HepG2 (cell line): Measurements from ENCODE around the gene NPDC1. TPM values are rescaled to one million over a fixed set of nuclear protein-coding genes. Genes with fewer than 3 reads are reported as not detected.

Experiments used
- ATAC-seq: fragments of 200-7000 bp; cut with Tn5 transposase; 3 replicates; pipeline ENCODE4 v1.9.1; 2020; ENCODE audit warnings: mild to moderate bottlenecking, moderate library complexity
- BruUV-seq: library from RNA; stranded (reverse); fragments of 400-500 nt; replicated peaks from 2 replicates; lab custom pipeline; 2021; lab: Mats Ljungman, UMichigan
- CTCF ChIA-PET: fragments of 300-600 bp; formaldehyde crosslinking; extraction: SDS; loops from one replicate; lab custom pipeline; 2021; ENCODE audit warnings: low total read pairs, inconsistent platforms, low intra/inter-chr PET ratio; lab: Yijun Ruan, JAX
- POLR2A ChIA-PET: fragments of 350-600 bp; sonication (Branson Sonifier 250); formaldehyde crosslinking; loops from one replicate; lab custom pipeline; 2020; ENCODE audit warnings: antibody characterized with exemption, inconsistent platforms; lab: Yijun Ruan, JAX
- DNase-seq: peaks from one replicate; pipeline ENCODE4 v3.0.0-alpha.2; 2015; ENCODE audit warnings: low spot score
- FAIRE-seq: peaks from 3 replicates; lab custom pipeline; 2011; peaks lifted over from hg19 to GRCh38; lab: Jason Lieb, UNC
- H2AFZ ChIP-seq: one replicate; pipeline ENCODE4 v1.6.1; 2011; ENCODE audit warnings: low read length, inconsistent platforms
- H3K27ac ChIP-seq: fragments of 300-600 bp; 3 replicates; pipeline ENCODE4 v1.8.0; 2011; ENCODE audit warnings: mixed run types, mild to moderate bottlenecking, mixed read lengths, low read length, inconsistent platforms; ENCODE audit not compliant: insufficient read depth; ENCODE audit errors: extremely low read length
- H3K27me3 ChIP-seq, 2 experiments: fragments of 200-600 bp in 1 of 2; 2 replicates in 1 of 2; 3 replicates in 1 of 2; pipeline versions ENCODE4 v1.6.0 to v1.8.0; 2011; ENCODE audit warnings: low read length in 2 of 2, mild to moderate bottlenecking in 2 of 2, moderate library complexity in 2 of 2, inconsistent platforms in 1 of 2; ENCODE audit not compliant: insufficient read depth in 2 of 2, control insufficient read depth in 1 of 2
- H3K36me3 ChIP-seq, 2 experiments: fragments of 200-600 bp in 1 of 2; replicated peaks in 1 of 2; 2 replicates in 1 of 2; 3 replicates in 1 of 2; pipeline versions ENCODE4 v1.5.1 to v1.8.0; 2011; ENCODE audit warnings: low read length in 2 of 2, inconsistent platforms in 1 of 2; ENCODE audit not compliant: insufficient read depth in 2 of 2, control insufficient read depth in 1 of 2
- H3K4me1 ChIP-seq: 2 replicates; pipeline ENCODE4 v1.5.1; 2012; ENCODE audit warnings: low read length, inconsistent platforms; ENCODE audit not compliant: insufficient read depth
- H3K4me2 ChIP-seq: 2 replicates; pipeline ENCODE4 v1.6.0; 2011; ENCODE audit warnings: low read depth, low read length, inconsistent platforms
- H3K4me3 ChIP-seq, 3 experiments: fragments of 200-600 bp in 1 of 3; sonication (generic), shearing (Covaris generic) in 1 of 3; replicated peaks in 1 of 3; 2 replicates each; pipeline ENCODE4 v1.5.1; 2011 to 2016; ENCODE audit warnings: low read length in 3 of 3, inconsistent platforms in 2 of 3, low read depth in 2 of 3, mild to moderate bottlenecking in 2 of 3, control low read depth in 1 of 3, mixed read lengths in 1 of 3; ENCODE audit not compliant: insufficient read depth in 1 of 3
- H3K79me2 ChIP-seq: one replicate; pipeline ENCODE4 v1.6.1; 2011; ENCODE audit warnings: low read length, inconsistent platforms; ENCODE audit not compliant: insufficient read depth
- H3K9ac ChIP-seq: 2 replicates; pipeline ENCODE4 v1.6.0; 2011; ENCODE audit warnings: mild to moderate bottlenecking, low read depth, low read length, inconsistent platforms; ENCODE audit not compliant: insufficient read depth
- H3K9me3 ChIP-seq: 2 replicates; pipeline ENCODE4 v1.5.1; 2012; ENCODE audit warnings: mild to moderate bottlenecking, low read length
- H4K20me1 ChIP-seq: 2 replicates; pipeline ENCODE4 v1.6.0; 2011; ENCODE audit warnings: inconsistent platforms, mild to moderate bottlenecking, low read length, moderate library complexity; ENCODE audit not compliant: insufficient read depth
- JDP2 ChIP-seq: sonication (generic); formaldehyde crosslinking; IDR thresholded peaks from 2 replicates; pipeline ENCODE4 v1.8.1; 2022; ENCODE audit warnings: missing genetic modification reagents, borderline replicate concordance
- PREB ChIP-seq: sonication (generic); formaldehyde crosslinking; IDR thresholded peaks from 2 replicates; pipeline ENCODE4 v1.4.0; 2020; ENCODE audit warnings: missing genetic modification reagents
- TCF7L2 ChIP-seq: IDR thresholded peaks from 2 replicates; pipeline ENCODE4 v1.6.1; 2011; ENCODE audit warnings: mild to moderate bottlenecking, low read depth, low read length, moderate library complexity
- TEAD3 ChIP-seq: optimal IDR thresholded peaks from 2 replicates; pipeline ENCODE3; 2016; ENCODE audit warnings: borderline replicate concordance
- ZBTB46 ChIP-seq: sonication (generic); formaldehyde crosslinking; IDR thresholded peaks from 2 replicates; pipeline ENCODE4 v1.4.0; 2020; ENCODE audit warnings: mild to moderate bottlenecking, missing genetic modification reagents, borderline replicate concordance
- ZFY ChIP-seq: sonication (generic); formaldehyde crosslinking; IDR thresholded peaks from 2 replicates; pipeline ENCODE4 v1.4.0; 2020; ENCODE audit warnings: missing genetic modification reagents
- ZMYM2 ChIP-seq: sonication (generic); formaldehyde crosslinking; IDR thresholded peaks from 2 replicates; pipeline ENCODE4 v1.8.0; 2022; ENCODE audit warnings: mild to moderate bottlenecking, missing genetic modification reagents
- ZNF276 ChIP-seq: sonication (generic); formaldehyde crosslinking; IDR thresholded peaks from 2 replicates; pipeline ENCODE4 v1.4.0; 2020; ENCODE audit warnings: mild to moderate bottlenecking, low read depth, missing genetic modification reagents
- ZNF770 ChIP-seq: sonication (generic); formaldehyde crosslinking; IDR thresholded peaks from 2 replicates; pipeline ENCODE4 v1.5.0; 2020; ENCODE audit warnings: mild to moderate bottlenecking, missing genetic modification reagents
- ZNF775 ChIP-seq: sonication (generic); formaldehyde crosslinking; IDR thresholded peaks from 2 replicates; pipeline ENCODE4 v1.4.0; 2020; ENCODE audit warnings: missing genetic modification reagents, mild to moderate bottlenecking, moderate library complexity, borderline replicate concordance
- WGBS: methylation state at CpG from one replicate; pipeline ENCODE4 v1.1.6; 2017; ENCODE audit warnings: low lambda C conversion rate; 5-methylcytosine and 5-hydroxymethylcytosine counted together
- in situ Hi-C: cut with HindIII; loops from 2 replicates; pipeline ENCODE4 v1.10.0; 2017; ENCODE audit warnings: low pct_unique_long_range_greater_than_20kb; ENCODE audit not compliant: extremely low pct_ligation_motif_present
- intact Hi-C: fragments of 100-400 bp; cut with micrococcal nuclease; formaldehyde crosslinking; loops from one replicate; pipeline ENCODE4 v1.10.0; 2022; ENCODE audit not compliant: unreplicated experiment
- polyA plus RNA-seq, 8 experiments: library from polyadenylated mRNA; depleted of rRNA in 3 of 8; stranded (reverse) in 7 of 8; unstranded in 1 of 8; fragments of >200 nt; fragmentation: Illumina TruSeq in 4 of 8; extraction: Trizol in 4 of 8; gene quantifications; 2 replicates each; pipeline versions ENCODE4 v1.2.1 to v1.2.3, GENCODE V29; 2011 to 2016; ENCODE audit warnings: low read depth in 4 of 8, missing spikeins in 1 of 8, mixed read lengths in 1 of 8; ENCODE audit not compliant: insufficient read depth in 1 of 8
- total RNA-seq, 5 experiments: library from RNA; depleted of rRNA; stranded (reverse); fragments of >200 nt; fragmentation: Illumina TruSeq; extraction: Trizol; gene quantifications; 2 replicates each; pipeline ENCODE4 v1.2.3, GENCODE V29; 2016; ENCODE audit warnings: low read depth in 1 of 5

NPDC1 gene
- total and polyA plus RNA-seq, 2 of the 13 experiments (the other 11 are each of a cell fraction or from before 2014, with no cell fraction given) = 0.84 to 5.4 TPM

GRCh38 chr9:137000177-137000930, 45.6 kb downstream of the NPDC1 start:
- Histone ChIP-seq H2AFZ (peak overlapping the region; percentile 80), H3K4me1 (peaks cover 61% of the 10 kb centered on the region), H3K79me2 (no peaks in the 10 kb centered on the region), H3K4me3 (peak overlapping the region; percentile 24 to 52 (median 28); a peak in 2 of 6 replicates), H3K36me3 (no peaks in the 10 kb centered on the region), H4K20me1 (no peaks in the 10 kb centered on the region), H3K4me2 (peak overlapping the region; percentile 54), H3K9ac (no peak overlapping the region), H3K27ac (no peak overlapping the region), H3K27me3 (no peaks in the 10 kb centered on the region), H3K9me3 (peaks cover 4% of the 10 kb centered on the region; the same call in 1 of the 2 replicates)
- 24% methylated on average over 10 of the region's 10 CpGs for WGBS
- in situ Hi-C loops = no loop called here
- POLR2A ChIA-PET = interaction anchor here (0.7 to 3.5 kb wide), 3 partner anchors 8 to 212 kb away, joined by 4 to 22 read pairs (median 4); partner anchors contain the start of gene PAXX
- TF ChIP-seq TCF7L2 (no peak), ZMYM2 (CRISPR knock-in tag) (no peak), ZNF775 (CRISPR knock-in tag) (no peak), PREB (CRISPR knock-in tag) (no peak), TEAD3 (CRISPR knock-in tag) (peak; percentile 49), ZBTB46 (no peak), ZNF276 (no peak), ZNF770 (peak; percentile 26; the same call in 1 of the 2 replicates), JDP2 (CRISPR knock-in tag) (no peak), ZFY (CRISPR knock-in tag) (no peak)
- FAIRE-seq (no peak), DNase-seq (no peak), ATAC-seq (no peak)
- intact Hi-C loops = no loop called here
- CTCF ChIA-PET = no interaction called here
- BruUV-seq = no TSS peak
